Panc1 (cell line): ENCODE results near the gene RBM19.
"Not testable (repeated sequence)": the region's sequence is repeated elsewhere in the genome, so short reads cannot be mapped to it uniquely, and the experiment has no call there.

ENCODE experiments used
- POLR2AphosphoS5 ChIP-seq: IDR thresholded peaks from 2 replicates; pipeline ENCODE4 v1.6.1; 2012; ENCODE audit warnings: mild to moderate bottlenecking, low read depth, low read length, moderate library complexity
- TCF7L2 ChIP-seq: IDR thresholded peaks from 2 replicates; pipeline ENCODE4 v1.6.1; 2011; ENCODE audit warnings: mild to moderate bottlenecking, low read depth, low read length, inconsistent platforms
- TF ChIP-seq, protein P1 (sequence below): fragments of 450-650 bp; IDR thresholded peaks from 2 replicates; pipeline ENCODE4 v1.5.1; 2017; ENCODE audit warnings: mild to moderate bottlenecking

DNA sequence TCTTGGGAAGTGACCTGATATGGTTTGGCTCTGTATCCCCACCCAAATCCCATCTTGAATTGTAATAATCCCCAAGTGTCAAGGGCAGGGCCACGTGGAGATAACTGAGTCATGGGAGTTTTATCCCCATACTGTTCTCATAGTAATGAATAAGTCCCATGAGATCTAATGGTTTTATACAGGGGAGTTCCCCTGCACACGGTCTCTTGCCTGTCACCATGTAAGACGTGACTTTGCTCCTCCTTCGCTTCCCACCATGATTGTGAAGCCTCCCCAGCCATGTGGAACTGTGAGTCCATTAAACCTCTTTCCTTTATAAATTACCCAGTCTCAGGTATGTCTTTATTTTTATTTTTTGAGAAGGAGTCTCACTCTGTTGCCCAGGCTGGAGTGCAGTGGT, 26.6 kb upstream of the RBM19 start:
- TF ChIP-seq, protein P1, sequence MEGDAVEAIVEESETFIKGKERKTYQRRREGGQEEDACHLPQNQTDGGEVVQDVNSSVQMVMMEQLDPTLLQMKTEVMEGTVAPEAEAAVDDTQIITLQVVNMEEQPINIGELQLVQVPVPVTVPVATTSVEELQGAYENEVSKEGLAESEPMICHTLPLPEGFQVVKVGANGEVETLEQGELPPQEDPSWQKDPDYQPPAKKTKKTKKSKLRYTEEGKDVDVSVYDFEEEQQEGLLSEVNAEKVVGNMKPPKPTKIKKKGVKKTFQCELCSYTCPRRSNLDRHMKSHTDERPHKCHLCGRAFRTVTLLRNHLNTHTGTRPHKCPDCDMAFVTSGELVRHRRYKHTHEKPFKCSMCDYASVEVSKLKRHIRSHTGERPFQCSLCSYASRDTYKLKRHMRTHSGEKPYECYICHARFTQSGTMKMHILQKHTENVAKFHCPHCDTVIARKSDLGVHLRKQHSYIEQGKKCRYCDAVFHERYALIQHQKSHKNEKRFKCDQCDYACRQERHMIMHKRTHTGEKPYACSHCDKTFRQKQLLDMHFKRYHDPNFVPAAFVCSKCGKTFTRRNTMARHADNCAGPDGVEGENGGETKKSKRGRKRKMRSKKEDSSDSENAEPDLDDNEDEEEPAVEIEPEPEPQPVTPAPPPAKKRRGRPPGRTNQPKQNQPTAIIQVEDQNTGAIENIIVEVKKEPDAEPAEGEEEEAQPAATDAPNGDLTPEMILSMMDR, result not testable (repeated sequence)
- TF ChIP-seq POLR2AphosphoS5, TCF7L2: not testable (repeated sequence)
